NCI-H146 treated with DMSO at 0.1 percent for 48 hours (cell line): Measurements from ENCODE around the gene SLC11A2.
A peak's percentile ranks its signal among the peaks of the same experiment; 100 is the strongest.

Experiments used
- DNase-seq: peaks from one replicate; lab custom pipeline; 2025; ENCODE audit not compliant: unreplicated experiment; lab: John Stamatoyannopoulos, UW

The SLC11A2 gene

GRCh38 chr12:51025836-51026638, at the start of gene SLC11A2:
Gene SLC11A2, minus strand, starts transcription at chr12:51026384. Its CDS starts 15,656 bp downstream, at chr12:51010728.
- DNase-seq: peak; percentile 97

- no peak for DNase-seq
Observed at GRCh38 chr12:51075390-51075789, 49.2 kb upstream of the SLC11A2 start.

GRCh38 chr12:51071663-51072062, 45.5 kb upstream of the SLC11A2 start:
- no peak for DNase-seq

- DNase-seq: no peak
Observed at GRCh38 chr12:51070004-51070403, 43.8 kb upstream of the SLC11A2 start.

- DNase-seq: no peak
Observed at GRCh38 chr12:51067771-51068170, 41.6 kb upstream of the SLC11A2 start.

GRCh38 chr12:51067229-51067628, 41.0 kb upstream of the SLC11A2 start:
- DNase-seq: no peak

- DNase-seq: no peak
Observed at GRCh38 chr12:51065530-51065929, 39.3 kb upstream of the SLC11A2 start.

- DNase-seq: no peak
Observed at GRCh38 chr12:51062631-51063397, 36.6 kb upstream of the SLC11A2 start.

GRCh38 chr12:51059086-51059485, 32.9 kb upstream of the SLC11A2 start:
- no peak for DNase-seq

- no peak for DNase-seq
Observed at GRCh38 chr12:51056242-51056641, 30.1 kb upstream of the SLC11A2 start.

GRCh38 chr12:51055060-51055459, 28.9 kb upstream of the SLC11A2 start:
- no peak for DNase-seq

- DNase-seq: no peak
Observed at GRCh38 chr12:51051787-51052186, 25.6 kb upstream of the SLC11A2 start.

GRCh38 chr12:51049525-51049924, 23.3 kb upstream of the SLC11A2 start:
- no peak for DNase-seq

GRCh38 chr12:51048661-51049251, 22.6 kb upstream of the SLC11A2 start:
- no peak for DNase-seq

- DNase-seq: peak; percentile 97
Observed at GRCh38 chr12:51047655-51048540, 21.7 kb upstream of the SLC11A2 start, which contains the start of gene LETMD1. Gene LETMD1, plus strand, starts transcription at chr12:51048327. Its CDS starts 30 bp downstream, at chr12:51048357.

- no peak for DNase-seq
Observed at GRCh38 chr12:51036279-51036678, 10.1 kb upstream of the SLC11A2 start.

- DNase-seq: no peak
Observed at GRCh38 chr12:51033457-51034089, 7.4 kb upstream of the SLC11A2 start.

- DNase-seq: no peak
Observed at GRCh38 chr12:51033048-51033447, 6.9 kb upstream of the SLC11A2 start.

GRCh38 chr12:51028813-51029150, 2.6 kb upstream of the SLC11A2 start:
- no peak for DNase-seq

GRCh38 chr12:51028126-51028812, 2.1 kb upstream of the SLC11A2 start:
- DNase-seq: peak; percentile 56
